ENCODE results near the gene STAB2.

STAB2 gene

DNA sequence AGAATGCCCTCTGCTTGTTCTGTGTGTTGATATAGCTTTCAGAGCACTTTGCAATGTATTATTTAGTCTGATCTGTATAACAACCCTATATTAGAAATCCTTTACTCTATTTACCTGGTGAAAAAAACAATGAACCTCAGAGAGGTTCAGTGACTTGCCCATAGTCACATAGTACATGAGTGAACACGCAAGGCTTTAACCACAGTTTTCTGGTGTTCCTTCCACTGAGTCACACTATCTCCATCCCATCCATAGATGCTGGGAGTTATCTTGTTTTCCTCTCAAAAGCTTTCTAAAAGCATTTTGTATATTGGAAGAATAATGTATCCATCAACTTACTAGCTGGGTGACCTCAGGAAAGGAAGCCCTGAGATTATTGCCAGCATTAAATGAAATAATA is 149.5 kb downstream of the STAB2 start:
- Histone ChIP-seq H3K27me3 (replicated peaks; ENCODE audit: insufficient read depth, low read length) (no peaks in the 10 kb centered on the region), H3K9ac (ENCODE audit: low read length) (no peak overlapping the region), H3K4me2 (ENCODE audit: low read depth, low read length) (no peak overlapping the region), H3K4me3 (ENCODE audit: low read length) (no peak overlapping the region), H3K9me2 (replicated peaks; ENCODE audit: insufficient read depth, low read length) (no peaks in the 10 kb centered on the region), H4K20me1 (ENCODE audit: insufficient read depth, low read length) (no peaks in the 10 kb centered on the region), H3K4me1 (ENCODE audit: low read length) (no peaks in the 10 kb centered on the region), H3K9me3 (replicated peaks; ENCODE audit: insufficient read depth, low read length) (no peaks in the 10 kb centered on the region), H3K36me3 (replicated peaks; ENCODE audit: insufficient read depth, low read length) (no peaks in the 10 kb centered on the region), H2AFZ (ENCODE audit: low read length) (no peak overlapping the region), H3K79me2 (ENCODE audit: low read length) (no peaks in the 10 kb centered on the region), H3F3A (ENCODE audit: insufficient read depth, low read length) (no peaks in the 10 kb centered on the region), H3K27ac (ENCODE audit: low read length) (no peak overlapping the region)
- DNase-seq, result no peak
- TF ChIP-seq EZH2 (optimal IDR thresholded peaks at IDR 0.05; ENCODE audit: low read depth, low read length) (no peak), EZH2phosphoT487 (IDR thresholded peaks at IDR 0.05; ENCODE audit: low read length) (no peak)
- TF ChIP-seq, protein P1, sequence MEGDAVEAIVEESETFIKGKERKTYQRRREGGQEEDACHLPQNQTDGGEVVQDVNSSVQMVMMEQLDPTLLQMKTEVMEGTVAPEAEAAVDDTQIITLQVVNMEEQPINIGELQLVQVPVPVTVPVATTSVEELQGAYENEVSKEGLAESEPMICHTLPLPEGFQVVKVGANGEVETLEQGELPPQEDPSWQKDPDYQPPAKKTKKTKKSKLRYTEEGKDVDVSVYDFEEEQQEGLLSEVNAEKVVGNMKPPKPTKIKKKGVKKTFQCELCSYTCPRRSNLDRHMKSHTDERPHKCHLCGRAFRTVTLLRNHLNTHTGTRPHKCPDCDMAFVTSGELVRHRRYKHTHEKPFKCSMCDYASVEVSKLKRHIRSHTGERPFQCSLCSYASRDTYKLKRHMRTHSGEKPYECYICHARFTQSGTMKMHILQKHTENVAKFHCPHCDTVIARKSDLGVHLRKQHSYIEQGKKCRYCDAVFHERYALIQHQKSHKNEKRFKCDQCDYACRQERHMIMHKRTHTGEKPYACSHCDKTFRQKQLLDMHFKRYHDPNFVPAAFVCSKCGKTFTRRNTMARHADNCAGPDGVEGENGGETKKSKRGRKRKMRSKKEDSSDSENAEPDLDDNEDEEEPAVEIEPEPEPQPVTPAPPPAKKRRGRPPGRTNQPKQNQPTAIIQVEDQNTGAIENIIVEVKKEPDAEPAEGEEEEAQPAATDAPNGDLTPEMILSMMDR (IDR thresholded peaks at IDR 0.05; ENCODE audit: low read length), result no peak

DNA sequence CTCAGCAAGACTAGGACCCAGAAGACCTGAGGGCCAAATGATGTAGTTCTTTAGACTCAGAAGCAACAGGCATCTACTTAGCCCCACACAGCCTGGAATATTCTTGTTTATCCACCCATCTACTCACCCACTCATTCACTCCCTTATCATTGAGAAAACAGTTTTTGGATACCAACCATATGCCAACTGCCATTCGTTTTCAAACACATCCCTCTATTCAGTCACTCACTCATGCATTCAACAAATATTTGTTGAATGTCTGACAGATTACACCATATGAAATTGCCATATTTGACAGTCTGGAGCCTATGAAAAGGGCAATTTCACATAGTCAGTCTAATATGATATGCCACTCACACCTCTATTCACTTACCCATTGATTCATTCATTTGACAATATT is 150.8 kb downstream of the STAB2 start:
- H3F3A ChIP-seq (ENCODE audit: insufficient read depth, low read length), result no peaks in the 10 kb centered on the region
- TF ChIP-seq EZH2 (optimal IDR thresholded peaks at IDR 0.05; ENCODE audit: low read depth, low read length) (no peak), EZH2phosphoT487 (IDR thresholded peaks at IDR 0.05; ENCODE audit: low read length) (no peak)
- TF ChIP-seq, protein P1 (IDR thresholded peaks at IDR 0.05; ENCODE audit: low read length), result no peak
- no peaks in the 10 kb centered on the region for H3K79me2 ChIP-seq (ENCODE audit: low read length)
- H4K20me1 ChIP-seq (ENCODE audit: insufficient read depth, low read length), result no peaks in the 10 kb centered on the region
- no peaks in the 10 kb centered on the region for H3K36me3 ChIP-seq (replicated peaks; ENCODE audit: insufficient read depth, low read length)
- H3K27ac ChIP-seq (ENCODE audit: low read length), result no peak overlapping the region
- DNase-seq, result no peak
- H3K9me2 ChIP-seq (replicated peaks; ENCODE audit: insufficient read depth, low read length), result no peaks in the 10 kb centered on the region
- no peaks in the 10 kb centered on the region for H3K27me3 ChIP-seq (replicated peaks; ENCODE audit: insufficient read depth, low read length)
- no peak overlapping the region for H3K9ac ChIP-seq (ENCODE audit: low read length)
- H2AFZ ChIP-seq (ENCODE audit: low read length), result no peak overlapping the region
- H3K4me2 ChIP-seq (ENCODE audit: low read depth, low read length), result no peak overlapping the region
- no peaks in the 10 kb centered on the region for H3K4me1 ChIP-seq (ENCODE audit: low read length)
- H3K4me3 ChIP-seq (ENCODE audit: low read length), result no peak overlapping the region
- no peaks in the 10 kb centered on the region for H3K9me3 ChIP-seq (replicated peaks; ENCODE audit: insufficient read depth, low read length)

DNA sequence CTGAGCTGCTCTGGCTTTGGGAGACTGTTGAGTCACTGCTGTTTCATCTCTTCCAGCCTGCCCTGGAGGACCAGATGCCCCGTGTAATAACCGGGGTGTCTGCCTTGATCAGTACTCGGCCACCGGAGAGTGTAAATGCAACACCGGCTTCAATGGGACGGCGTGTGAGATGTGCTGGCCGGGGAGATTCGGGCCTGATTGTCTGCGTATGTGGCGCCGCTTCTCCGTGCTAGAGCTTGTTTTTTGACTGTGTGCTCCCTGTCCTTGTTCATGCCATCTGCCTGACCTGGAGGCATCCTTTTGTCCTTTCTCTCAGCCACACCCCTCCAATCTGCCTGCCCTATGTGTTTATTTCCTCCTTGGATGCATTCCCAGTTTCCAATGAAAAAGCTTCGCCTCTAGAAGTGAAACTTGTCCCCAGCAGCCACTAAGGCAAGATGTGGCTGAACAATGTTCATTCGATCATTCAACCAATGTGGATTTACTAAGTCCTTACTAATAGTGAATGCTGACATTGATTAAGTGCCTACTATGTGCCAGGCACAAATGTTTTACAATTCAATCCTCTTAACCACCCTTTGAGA is 155.4 kb downstream of the STAB2 start:
- H3K27me3 ChIP-seq (replicated peaks; ENCODE audit: insufficient read depth, low read length), result no peaks in the 10 kb centered on the region
- no peaks in the 10 kb centered on the region for H3K9me3 ChIP-seq (replicated peaks; ENCODE audit: insufficient read depth, low read length)
- H3K4me3 ChIP-seq (ENCODE audit: low read length), result no peak overlapping the region
- no peaks in the 10 kb centered on the region for H3K36me3 ChIP-seq (replicated peaks; ENCODE audit: insufficient read depth, low read length)
- H3F3A ChIP-seq (ENCODE audit: insufficient read depth, low read length), result no peaks in the 10 kb centered on the region
- H3K4me2 ChIP-seq (ENCODE audit: low read depth, low read length), result no peak overlapping the region
- no peak overlapping the region for H3K27ac ChIP-seq (ENCODE audit: low read length)
- H3K4me1 ChIP-seq (ENCODE audit: low read length), result no peaks in the 10 kb centered on the region
- H3K79me2 ChIP-seq (ENCODE audit: low read length), result no peaks in the 10 kb centered on the region
- DNase-seq, result no peak
- no peaks in the 10 kb centered on the region for H4K20me1 ChIP-seq (ENCODE audit: insufficient read depth, low read length)
- H2AFZ ChIP-seq (ENCODE audit: low read length), result no peak overlapping the region
- TF ChIP-seq EZH2 (optimal IDR thresholded peaks at IDR 0.05; ENCODE audit: low read depth, low read length) (no peak), EZH2phosphoT487 (IDR thresholded peaks at IDR 0.05; ENCODE audit: low read length) (no peak)
- TF ChIP-seq, protein P1 (IDR thresholded peaks at IDR 0.05; ENCODE audit: low read length), result no peak
- no peaks in the 10 kb centered on the region for H3K9me2 ChIP-seq (replicated peaks; ENCODE audit: insufficient read depth, low read length)
- H3K9ac ChIP-seq (ENCODE audit: low read length), result no peak overlapping the region
